Parathyroid adenoma (tissue), 2 donors: ENCODE results near the gene SLC16A4.

ENCODE experiments used
- H2AFZ ChIP-seq: fragments of 300-600 bp; sonication (generic); one replicate; pipeline ENCODE4 v1.7.0; 2017; ENCODE audit warnings: antibody characterized with exemption, mild to moderate bottlenecking
- H3K27ac ChIP-seq: fragments of 300-600 bp; sonication (generic); one replicate; pipeline ENCODE4 v1.7.0; 2017
- H3K27me3 ChIP-seq: fragments of 300-600 bp; sonication (generic); one replicate; pipeline ENCODE4 v1.7.0; 2017; ENCODE audit warnings: low read length; ENCODE audit not compliant: control insufficient read depth, insufficient read depth
- H3K36me3 ChIP-seq: fragments of 300-600 bp; sonication (generic); one replicate; pipeline ENCODE4 v1.7.0; 2017; ENCODE audit warnings: low read length; ENCODE audit not compliant: control insufficient read depth, insufficient read depth
- H3K4me1 ChIP-seq: fragments of 300-600 bp; sonication (generic); one replicate; pipeline ENCODE4 v1.7.0; 2017; ENCODE audit warnings: control low read depth
- H3K4me2 ChIP-seq: fragments of 300-600 bp; sonication (generic); one replicate; pipeline ENCODE4 v1.7.0; 2017; ENCODE audit warnings: low read length
- H3K4me3 ChIP-seq: fragments of 300-600 bp; sonication (generic); one replicate; pipeline ENCODE4 v1.7.0; 2017; ENCODE audit warnings: low read depth, low read length
- H3K79me2 ChIP-seq: fragments of 300-600 bp; sonication (generic); one replicate; pipeline ENCODE4 v1.7.0; 2017; ENCODE audit warnings: control low read depth
- H3K9ac ChIP-seq: fragments of 300-600 bp; sonication (generic); one replicate; pipeline ENCODE4 v1.7.0; 2017; ENCODE audit warnings: mild to moderate bottlenecking
- H3K9me3 ChIP-seq: fragments of 300-600 bp; sonication (generic); one replicate; pipeline ENCODE4 v1.7.0; 2017; ENCODE audit warnings: low read length; ENCODE audit not compliant: control insufficient read depth
- CTCF ChIP-seq: fragments of 300-600 bp; sonication (generic); IDR thresholded peaks from one replicate; pipeline ENCODE4 v1.7.0; 2017; ENCODE audit warnings: antibody characterized with exemption, mild to moderate bottlenecking
- donor health status: primary hyperparathyroidism.

The SLC16A4 gene

GRCh38 chr1:110433803-110434202 lies 43.0 kb upstream of the SLC16A4 start:
- H3K9me3 ChIP-seq, result no peaks in the 10 kb centered on the region
- H3K4me3 ChIP-seq, result no peak overlapping the region
- no peak overlapping the region for H3K27ac ChIP-seq
- H3K36me3 ChIP-seq, result no peaks in the 10 kb centered on the region
- H2AFZ ChIP-seq, result no peak overlapping the region
- no peaks in the 10 kb centered on the region for H3K27me3 ChIP-seq
- H3K4me1 ChIP-seq, result no peaks in the 10 kb centered on the region
- no peak overlapping the region for H3K4me2 ChIP-seq
- no peak for TF ChIP-seq CTCF
- no peaks in the 10 kb centered on the region for H3K79me2 ChIP-seq
- no peak overlapping the region for H3K9ac ChIP-seq

- no peak overlapping the region for H3K4me2 ChIP-seq
- no peaks in the 10 kb centered on the region for H3K27me3 ChIP-seq
- no peak overlapping the region for H2AFZ ChIP-seq
- no peak for TF ChIP-seq CTCF
- H3K9ac ChIP-seq, result no peak overlapping the region
- H3K36me3 ChIP-seq, result no peaks in the 10 kb centered on the region
- H3K4me3 ChIP-seq, result no peak overlapping the region
- H3K9me3 ChIP-seq, result no peaks in the 10 kb centered on the region
- H3K27ac ChIP-seq, result no peak overlapping the region
- H3K79me2 ChIP-seq, result no peaks in the 10 kb centered on the region
- no peaks in the 10 kb centered on the region for H3K4me1 ChIP-seq
These were observed 42.4 kb upstream of the SLC16A4 start for GRCh38 chr1:110433213-110433612.

DNA sequence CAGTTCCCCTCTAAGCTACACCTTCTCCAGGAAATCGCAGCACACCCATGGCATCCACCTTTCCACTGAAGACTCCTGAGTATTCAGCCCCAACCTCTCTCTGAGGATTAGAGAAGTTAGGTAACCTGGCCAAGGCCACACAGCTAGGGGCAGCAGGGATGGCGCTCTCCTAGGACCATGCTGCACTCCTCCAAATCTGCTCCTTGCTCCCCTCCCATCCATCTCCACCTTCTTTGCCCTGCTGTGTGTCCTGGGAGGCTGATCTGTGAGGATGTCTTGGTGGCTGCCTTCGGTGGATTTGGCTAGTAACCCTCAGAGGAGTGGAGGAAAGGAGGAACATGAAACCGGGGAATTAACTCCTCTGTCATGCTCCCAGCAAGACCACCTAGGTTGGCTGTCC lies 40.1 kb upstream of the SLC16A4 start:
- Histone ChIP-seq H3K79me2 (no peaks in the 10 kb centered on the region), H3K4me2 (no peak overlapping the region), H3K27me3 (no peaks in the 10 kb centered on the region), H3K4me3 (no peak overlapping the region), H3K36me3 (no peaks in the 10 kb centered on the region), H3K4me1 (no peaks in the 10 kb centered on the region), H3K9ac (no peak overlapping the region), H3K27ac (no peak overlapping the region), H2AFZ (no peak overlapping the region), H3K9me3 (no peaks in the 10 kb centered on the region)
- no peak for TF ChIP-seq CTCF

- no peak overlapping the region for H3K9ac ChIP-seq
- no peaks in the 10 kb centered on the region for H3K79me2 ChIP-seq
- no peaks in the 10 kb centered on the region for H3K27me3 ChIP-seq
- H3K36me3 ChIP-seq, result no peaks in the 10 kb centered on the region
- H3K4me2 ChIP-seq, result no peak overlapping the region
- H3K9me3 ChIP-seq, result no peaks in the 10 kb centered on the region
- no peak overlapping the region for H3K27ac ChIP-seq
- H3K4me3 ChIP-seq, result no peak overlapping the region
- no peaks in the 10 kb centered on the region for H3K4me1 ChIP-seq
- TF ChIP-seq CTCF, result no peak
- no peak overlapping the region for H2AFZ ChIP-seq
These were observed 39.5 kb upstream of the SLC16A4 start for GRCh38 chr1:110430366-110430765.

- Histone ChIP-seq H3K4me3 (no peak overlapping the region), H3K36me3 (no peaks in the 10 kb centered on the region), H3K4me1 (no peaks in the 10 kb centered on the region), H3K9me3 (no peaks in the 10 kb centered on the region), H3K9ac (no peak overlapping the region), H3K4me2 (no peak overlapping the region), H3K79me2 (no peaks in the 10 kb centered on the region), H3K27ac (no peak overlapping the region), H3K27me3 (no peaks in the 10 kb centered on the region), H2AFZ (no peak overlapping the region)
- TF ChIP-seq CTCF, result no peak
These were observed 38.1 kb upstream of the SLC16A4 start for GRCh38 chr1:110428946-110429345.
